Gastroesophageal sphincter (tissue), 4 donors: ENCODE results near the gene TK2. TPM values are rescaled to one million over a fixed set of nuclear protein-coding genes. Genes with fewer than 3 reads are reported as not detected.
"Not testable (repeated sequence)": the region's sequence is repeated elsewhere in the genome, so short reads cannot be mapped to it uniquely, and the experiment has no call there.

Experiments used
- ATAC-seq: fragments of 150-250 bp; one replicate; pipeline ENCODE4 v1.9.1; 2016; ENCODE audit warnings: mild to moderate bottlenecking, moderate library complexity
- H3K27ac ChIP-seq, 4 donors: fragments of 200-600 bp; sonication (generic) in 3 of 4; 1 replicate in 3 of 4; 2 replicates in 1 of 4; pipeline ENCODE4 v1.5.1; 2016 to 2019
- H3K27me3 ChIP-seq: fragments of 200-600 bp; sonication (generic); one replicate; pipeline ENCODE4 v1.5.1; 2019
- H3K36me3 ChIP-seq, 2 donors: fragments of 200-600 bp; sonication (generic); one replicate each; pipeline ENCODE4 v1.5.1; 2019; ENCODE audit warnings: control low read depth in 1 of 2
- H3K4me1 ChIP-seq, 3 donors: fragments of 200-600 bp; sonication (generic); 1 replicate in 2 of 3; 2 replicates in 1 of 3; pipeline ENCODE4 v1.5.1; 2016 to 2019; ENCODE audit warnings: control low read depth in 2 of 3
- H3K4me3 ChIP-seq, 2 donors: fragments of 200-600 bp; sonication (generic); one replicate each; pipeline ENCODE4 v1.5.1; 2019; ENCODE audit warnings: mild to moderate bottlenecking in 1 of 2, moderate library complexity in 1 of 2
- H3K9me3 ChIP-seq, 3 donors: fragments of 200-600 bp; sonication (generic); one replicate each; pipeline ENCODE4 v1.5.1; 2017 to 2019; ENCODE audit warnings: control low read depth in 2 of 3
- EP300 ChIP-seq: sonication (generic); formaldehyde crosslinking; IDR thresholded peaks from one replicate; pipeline ENCODE4 v1.6.1; 2017; ENCODE audit warnings: antibody characterized with exemption, mild to moderate bottlenecking
- POLR2A ChIP-seq, 2 donors: fragments of 450-650 bp; IDR thresholded peaks; one replicate each; pipeline ENCODE4 v1.6.1; 2017; ENCODE audit warnings: antibody characterized with exemption in 2 of 2, mild to moderate bottlenecking in 2 of 2, moderate library complexity in 1 of 2
- POLR2AphosphoS5 ChIP-seq: sonication (generic); formaldehyde crosslinking; IDR thresholded peaks from one replicate; pipeline ENCODE4 v1.6.1; 2017; ENCODE audit warnings: antibody characterized with exemption
- WGBS, 2 donors: methylation state at CpG; one replicate each; pipeline ENCODE4 v1.1.5; 2018; ENCODE audit warnings: low coverage in 1 of 2; 5-methylcytosine and 5-hydroxymethylcytosine counted together
- total RNA-seq, 4 donors: library from RNA; depleted of rRNA; stranded (reverse); fragments of >200 nt; gene quantifications; one replicate each; pipeline ENCODE4 v1.1.0, GENCODE V29; 2016
- TF ChIP-seq, protein P1 (sequence below), 4 experiments: fragments of 200-600 bp in 2 of 4; fragments of 450-650 bp in 2 of 4; sonication (generic) in 1 of 4; IDR thresholded peaks; one replicate each; pipeline ENCODE4 v1.5.1; 2017 to 2019; ENCODE audit warnings: antibody characterized with exemption in 4 of 4, mild to moderate bottlenecking in 2 of 4, moderate library complexity in 2 of 4

TK2 gene
- total RNA-seq, 4 donors from 2014 or later = 32.7 to 42.8 (median 37.0) TPM

DNA sequence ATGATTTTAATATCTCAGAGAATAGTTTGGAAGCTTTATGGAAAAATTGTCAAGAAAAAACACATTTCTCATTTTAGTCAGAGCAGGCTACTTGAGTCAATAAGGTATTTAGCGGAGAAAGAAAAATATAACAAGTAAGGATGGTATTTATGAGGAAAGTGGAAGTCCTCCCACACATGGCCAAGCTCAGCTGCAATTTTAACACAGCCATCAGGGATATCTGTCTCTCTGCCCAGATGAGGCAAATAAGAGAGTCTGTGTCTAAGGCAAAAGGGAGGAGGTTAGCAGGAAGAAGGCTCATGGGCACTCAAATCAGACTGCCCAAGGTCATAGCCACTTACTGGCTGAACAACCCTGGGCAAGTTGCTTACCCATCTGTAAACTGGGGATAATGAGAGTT lies 24.2 kb upstream of the TK2 start:
- Histone ChIP-seq H3K9me3 (no peaks in the 10 kb centered on the region), H3K27me3 (peaks cover 33% of the 10 kb centered on the region), H3K27ac (no peak overlapping the region), H3K36me3 (no peaks in the 10 kb centered on the region), H3K4me1 (peaks cover 0 to 11% (median 5%) of the 10 kb centered on the region in 3 donors), H3K4me3 (no peak overlapping the region)
- 78% methylated on average over 1 of the region's 1 CpG; no CpG with 5 or more reads in 1 of the 2 donors for WGBS, 2 donors
- no peak for ATAC-seq
- TF ChIP-seq POLR2AphosphoS5 (no peak), POLR2A (IDR thresholded peaks at IDR 0.05) (no peak), EP300 (no peak)
- TF ChIP-seq, protein P1, sequence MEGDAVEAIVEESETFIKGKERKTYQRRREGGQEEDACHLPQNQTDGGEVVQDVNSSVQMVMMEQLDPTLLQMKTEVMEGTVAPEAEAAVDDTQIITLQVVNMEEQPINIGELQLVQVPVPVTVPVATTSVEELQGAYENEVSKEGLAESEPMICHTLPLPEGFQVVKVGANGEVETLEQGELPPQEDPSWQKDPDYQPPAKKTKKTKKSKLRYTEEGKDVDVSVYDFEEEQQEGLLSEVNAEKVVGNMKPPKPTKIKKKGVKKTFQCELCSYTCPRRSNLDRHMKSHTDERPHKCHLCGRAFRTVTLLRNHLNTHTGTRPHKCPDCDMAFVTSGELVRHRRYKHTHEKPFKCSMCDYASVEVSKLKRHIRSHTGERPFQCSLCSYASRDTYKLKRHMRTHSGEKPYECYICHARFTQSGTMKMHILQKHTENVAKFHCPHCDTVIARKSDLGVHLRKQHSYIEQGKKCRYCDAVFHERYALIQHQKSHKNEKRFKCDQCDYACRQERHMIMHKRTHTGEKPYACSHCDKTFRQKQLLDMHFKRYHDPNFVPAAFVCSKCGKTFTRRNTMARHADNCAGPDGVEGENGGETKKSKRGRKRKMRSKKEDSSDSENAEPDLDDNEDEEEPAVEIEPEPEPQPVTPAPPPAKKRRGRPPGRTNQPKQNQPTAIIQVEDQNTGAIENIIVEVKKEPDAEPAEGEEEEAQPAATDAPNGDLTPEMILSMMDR (IDR thresholded peaks at IDR 0.05) = no peak

GRCh38 chr16:66572356-66572755 lies 22.4 kb upstream of the TK2 start:
- no peak overlapping the region for H3K4me3 ChIP-seq
- no peaks in the 10 kb centered on the region for H3K9me3 ChIP-seq
- peaks cover 15% of the 10 kb centered on the region for H3K27me3 ChIP-seq
- H3K27ac ChIP-seq = no peak overlapping the region
- TF ChIP-seq POLR2A (IDR thresholded peaks at IDR 0.05) (no peak), POLR2AphosphoS5 (no peak), EP300 (no peak)
- TF ChIP-seq, protein P1 (IDR thresholded peaks at IDR 0.05) = no peak
- peaks cover 0 to under 1% of the 10 kb centered on the region in 2 donors for H3K36me3 ChIP-seq
- no peak for ATAC-seq
- H3K4me1 ChIP-seq = no peaks in the 10 kb centered on the region
- 69 to 79% methylated on average over 2 of the region's 2 CpGs for WGBS, 2 donors

GRCh38 chr16:66569827-66570405 lies 20.0 kb upstream of the TK2 start:
- no peaks in the 10 kb centered on the region for H3K27me3 ChIP-seq
- peaks cover 0 to 25% of the 10 kb centered on the region in 2 donors for H3K36me3 ChIP-seq
- H3K4me3 ChIP-seq = no peak overlapping the region
- 50 to 64% methylated on average over 2 to 3 of the region's 3 CpGs for whole genome bisulfite sequencing, 2 donors
- no peaks in the 10 kb centered on the region for H3K9me3 ChIP-seq
- no peak overlapping the region for H3K27ac ChIP-seq
- ATAC-seq = peak; percentile 28
- no peaks in the 10 kb centered on the region for H3K4me1 ChIP-seq
- TF ChIP-seq POLR2AphosphoS5 (no peak), EP300 (no peak), POLR2A (IDR thresholded peaks at IDR 0.05) (no peak)
- TF ChIP-seq, protein P1 (IDR thresholded peaks at IDR 0.05) = no peak

GRCh38 chr16:66569131-66569530 lies 19.2 kb upstream of the TK2 start:
- TF ChIP-seq POLR2AphosphoS5 = no peak
- no peak for TF ChIP-seq EP300
- TF ChIP-seq, protein P1 (IDR thresholded peaks at IDR 0.05) = no peak
- no peak for TF ChIP-seq POLR2A (IDR thresholded peaks at IDR 0.05)
- WGBS, 2 donors = 76 to 80% methylated on average over 1 of the region's 1 CpG
- Histone ChIP-seq H3K27me3 (no peaks in the 10 kb centered on the region), H3K27ac (no peak overlapping the region), H3K4me1 (no peaks in the 10 kb centered on the region), H3K36me3 (peaks cover 0 to 33% of the 10 kb centered on the region in 2 donors), H3K4me3 (no peak overlapping the region), H3K9me3 (no peaks in the 10 kb centered on the region)
- no peak for ATAC-seq

- no peaks in the 10 kb centered on the region for H3K4me1 ChIP-seq
- H3K27ac ChIP-seq = no peak overlapping the region
- H3K9me3 ChIP-seq = no peaks in the 10 kb centered on the region
- WGBS, 2 donors = 80 to 100% methylated on average over 2 of the region's 2 CpGs
- H3K36me3 ChIP-seq = peaks cover 0 to 35% of the 10 kb centered on the region in 2 donors
- no peak for ATAC-seq
- H3K4me3 ChIP-seq = no peak overlapping the region
- H3K27me3 ChIP-seq = no peaks in the 10 kb centered on the region
- no peak for TF ChIP-seq POLR2A (IDR thresholded peaks at IDR 0.05)
- no peak for TF ChIP-seq EP300
- TF ChIP-seq POLR2AphosphoS5 = no peak
- TF ChIP-seq, protein P1 (IDR thresholded peaks at IDR 0.05) = no peak
These were observed 18.4 kb upstream of the TK2 start for GRCh38 chr16:66568355-66568754.

- not testable (repeated sequence) for H3K27ac ChIP-seq, H3K4me1 ChIP-seq, ATAC-seq, H3K27me3 ChIP-seq, H3K9me3 ChIP-seq, H3K4me3 ChIP-seq
- WGBS, 2 donors = 100% methylated on average over 1 to 3 of the region's 3 CpGs
- peaks cover 0 to 35% of the 10 kb centered on the region in 2 donors for H3K36me3 ChIP-seq
These were observed 17.3 kb upstream of the TK2 start for GRCh38 chr16:66567270-66567669.
